Left hindlimb (tissue), 1 donor: ENCODE measurements around the gene SHB.
"Not testable (repeated sequence)": the region's sequence is repeated elsewhere in the genome, so short reads cannot be mapped to it uniquely, and the experiment has no call there.

Experiments
- DNase-seq: peaks from one replicate; pipeline ENCODE4 v3.0.0-alpha.2; 2018

SHB gene

DNA sequence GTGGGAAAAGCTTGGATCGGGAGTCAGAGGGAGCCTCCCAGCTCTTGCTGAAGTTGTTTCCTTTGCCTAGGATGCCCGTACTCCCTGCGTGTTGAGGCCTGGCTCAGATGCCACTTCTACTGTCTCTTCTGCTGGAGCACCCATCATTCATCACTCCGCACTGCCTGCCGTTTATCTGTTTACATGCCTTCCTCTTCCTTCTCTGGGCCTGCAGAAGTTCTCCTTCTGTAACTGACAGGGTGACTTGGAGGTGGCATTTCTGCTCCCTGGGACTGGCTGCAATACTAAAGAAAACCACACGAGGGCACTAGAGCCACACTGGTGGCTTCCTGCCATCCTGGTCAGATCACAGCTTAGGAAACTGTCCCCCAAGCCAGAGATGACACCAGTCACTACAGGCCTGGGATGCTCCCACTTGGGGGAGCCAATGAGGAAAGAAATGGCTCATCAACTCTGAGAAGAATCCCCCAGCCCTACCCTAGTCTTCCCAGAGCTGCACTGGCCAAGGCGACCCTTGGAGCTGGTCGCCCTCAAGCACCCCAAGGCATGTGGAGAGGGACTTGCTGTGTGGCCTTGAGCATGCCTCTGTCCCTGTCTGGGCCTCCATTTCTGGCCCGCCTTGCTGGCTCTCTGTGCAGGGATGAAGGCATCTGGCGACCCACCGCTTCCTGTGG is 155.4 kb downstream of the SHB start:
- peak; percentile 84 for DNase-seq

DNA sequence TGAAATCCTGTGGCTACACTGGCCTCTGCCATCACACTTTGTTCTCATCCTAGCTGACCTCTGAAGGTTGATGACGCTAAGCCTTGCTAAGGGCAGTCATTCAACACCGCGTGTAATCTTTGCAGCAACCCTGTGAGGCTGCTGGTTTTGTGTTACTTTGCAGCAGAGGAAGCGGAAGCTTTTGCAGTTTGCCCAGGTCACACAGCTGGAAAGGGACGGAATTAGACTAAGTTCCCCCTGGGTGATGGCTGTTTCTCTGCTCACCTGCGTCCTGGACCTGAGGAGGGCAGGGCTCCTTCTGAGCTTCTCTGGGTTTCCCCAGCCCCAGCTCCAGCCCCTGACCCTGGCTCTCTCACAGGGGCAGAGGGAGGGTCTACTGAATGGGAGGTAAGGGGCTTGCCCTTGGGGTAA is 157.8 kb downstream of the SHB start:
- DNase-seq: no peak

GRCh38 chr9:37910271-37910670 is 158.8 kb downstream of the SHB start:
- no peak for DNase-seq

GRCh38 chr9:37909836-37910235 is 159.2 kb downstream of the SHB start:
- DNase-seq: not testable (repeated sequence)

DNA sequence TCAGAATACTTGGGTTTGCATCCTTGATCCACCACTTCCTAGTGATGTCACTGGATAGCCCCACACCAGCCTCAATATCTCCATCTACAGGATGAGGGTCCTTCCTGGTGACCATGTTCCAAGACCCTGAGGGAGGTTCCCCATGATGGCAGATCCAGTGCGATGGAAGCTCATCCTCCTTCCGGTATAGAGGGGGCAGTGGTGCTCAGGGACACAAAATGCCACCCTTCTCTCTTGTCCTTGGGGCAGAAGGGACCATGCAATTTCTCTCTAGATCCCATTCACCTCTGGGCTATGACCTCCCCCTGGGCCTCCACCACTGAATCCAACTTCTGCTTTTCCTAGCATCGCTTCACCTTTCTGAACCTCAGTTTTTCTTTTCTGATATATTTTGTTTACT is 159.7 kb downstream of the SHB start:
- DNase-seq: no peak

DNA sequence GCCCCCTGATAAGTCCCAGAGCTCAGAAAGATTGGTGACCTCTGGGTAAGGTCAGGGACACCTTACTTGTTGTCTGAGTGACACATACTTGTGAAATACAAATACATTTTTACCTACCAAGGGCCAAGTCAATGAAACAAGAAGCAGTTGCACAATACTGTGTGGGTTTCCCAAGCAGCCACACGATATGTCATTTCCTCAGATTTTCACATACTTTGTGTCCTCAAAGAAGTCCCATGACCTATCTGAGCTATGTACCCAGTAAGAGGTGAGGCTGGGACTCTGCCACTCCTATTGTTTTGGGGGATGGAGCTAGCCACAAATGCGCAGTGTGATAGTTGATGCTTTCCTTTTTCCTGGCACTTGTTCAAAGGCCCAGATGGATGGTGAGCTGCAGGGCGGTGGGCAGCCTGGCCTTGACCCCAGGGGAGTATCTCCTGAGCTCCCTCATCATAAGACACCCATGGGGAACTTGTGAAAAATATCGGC is 160.3 kb downstream of the SHB start:
- no peak for DNase-seq

DNA sequence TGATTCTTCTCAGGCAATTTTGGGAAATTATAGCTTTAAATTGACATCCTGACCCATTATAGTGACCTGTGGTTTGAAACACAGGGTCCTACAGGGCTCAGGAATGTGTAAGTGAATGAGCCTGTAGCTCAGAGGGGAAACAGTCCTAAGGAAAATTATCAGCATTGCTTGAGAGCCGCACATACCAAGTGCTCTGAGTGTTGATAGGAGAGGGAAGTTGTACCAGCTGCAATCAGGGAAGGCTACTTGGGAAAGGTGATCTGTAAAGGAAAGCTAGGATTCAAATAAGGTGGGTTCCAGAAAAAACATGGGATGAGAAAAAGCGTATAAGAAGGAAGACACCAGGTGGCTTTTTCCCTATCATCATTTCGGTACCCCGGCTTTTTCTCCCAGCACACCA is 160.7 kb downstream of the SHB start:
- DNase-seq: no peak

GRCh38 chr9:37906312-37907239 is 162.5 kb downstream of the SHB start:
- DNase-seq: no peak

GRCh38 chr9:37905776-37906175 is 163.3 kb downstream of the SHB start:
- no peak for DNase-seq

GRCh38 chr9:37905131-37905505 is 163.9 kb downstream of the SHB start:
- DNase-seq: no peak

DNA sequence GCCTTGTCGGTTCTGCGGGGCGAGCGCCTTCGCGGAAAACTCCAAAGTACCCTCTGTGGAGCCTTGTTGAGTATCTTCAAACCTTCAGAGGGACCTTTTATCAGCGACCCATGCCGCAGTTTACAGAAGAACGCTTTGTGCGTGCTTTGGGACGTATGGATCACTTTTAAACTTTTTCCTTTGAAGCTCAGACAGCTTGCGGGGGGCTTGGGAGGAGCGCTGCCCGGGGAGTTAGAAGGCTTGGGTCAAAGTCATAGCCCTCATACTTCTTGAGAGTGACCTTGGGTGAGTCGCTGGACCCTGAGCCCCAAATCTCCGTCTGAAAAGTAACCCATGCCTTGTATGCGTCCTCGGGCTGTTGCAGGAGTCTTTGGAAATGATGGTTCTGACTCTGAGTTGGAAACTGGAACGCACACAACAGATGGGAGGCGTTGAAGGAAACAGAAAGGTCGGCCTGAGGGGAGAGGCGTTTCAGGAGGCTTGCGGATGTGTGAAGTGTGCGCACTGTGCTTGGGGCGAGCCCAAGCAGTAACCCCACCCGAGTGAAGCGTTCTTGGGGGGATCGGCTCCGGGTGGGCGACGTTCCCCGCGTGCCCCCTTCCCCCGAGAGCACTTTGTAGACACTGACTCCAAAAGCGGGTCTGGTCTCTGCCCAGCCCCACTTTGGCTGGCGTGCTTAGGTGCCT is 164.4 kb downstream of the SHB start:
- no peak for DNase-seq

GRCh38 chr9:37903647-37904444 is 165.2 kb downstream of the SHB start, which contains the start of gene SLC25A51:
Gene SLC25A51, minus strand, starts transcription at chr9:37904127. Its CDS starts 15,577 bp downstream, at chr9:37888550.
- DNase-seq: peak; percentile 95

DNA sequence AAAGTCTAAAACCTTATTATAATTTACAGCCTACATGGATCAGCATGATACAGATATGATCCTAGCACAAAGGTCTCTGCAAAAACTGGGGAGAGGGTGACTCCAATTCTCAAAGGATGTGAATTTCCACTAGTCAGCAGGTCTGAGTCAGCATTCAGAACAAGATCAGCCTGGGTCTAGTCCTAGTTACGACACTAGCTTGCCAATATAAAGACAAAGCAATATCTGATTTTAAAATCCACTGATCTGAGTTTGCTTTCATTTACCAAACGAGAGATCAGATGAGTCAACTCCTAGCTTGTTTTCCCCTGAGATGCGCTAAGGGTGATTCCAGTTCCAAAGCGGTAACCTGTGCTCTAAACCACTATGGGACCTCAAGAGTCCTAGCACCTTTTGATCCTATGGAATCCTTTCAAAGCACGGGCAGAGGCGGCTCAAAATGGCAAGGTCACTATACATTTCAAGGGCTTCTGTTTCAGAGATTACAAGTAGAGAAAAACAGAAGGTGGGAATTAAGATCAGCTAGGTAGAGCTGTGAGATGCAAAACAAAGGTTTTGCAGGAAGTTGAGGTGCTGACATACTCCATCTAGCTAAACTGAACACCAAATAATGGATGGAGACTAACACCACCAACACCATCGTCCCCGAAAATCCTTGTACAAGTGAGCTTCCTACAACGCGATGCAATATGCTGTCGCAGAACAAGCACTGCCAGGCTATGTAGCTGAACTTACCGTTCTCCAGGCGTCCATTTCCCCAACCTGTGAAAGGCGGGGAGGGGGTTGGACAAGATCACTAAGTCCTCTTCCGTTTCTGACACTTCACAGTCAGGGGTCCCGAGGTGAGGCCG is 166.0 kb downstream of the SHB start:
- DNase-seq: no peak

GRCh38 chr9:37902131-37902530 is 166.9 kb downstream of the SHB start:
- no peak for DNase-seq

- DNase-seq: no peak
Observed at GRCh38 chr9:37899041-37899440, 170.0 kb downstream of the SHB start.

DNA sequence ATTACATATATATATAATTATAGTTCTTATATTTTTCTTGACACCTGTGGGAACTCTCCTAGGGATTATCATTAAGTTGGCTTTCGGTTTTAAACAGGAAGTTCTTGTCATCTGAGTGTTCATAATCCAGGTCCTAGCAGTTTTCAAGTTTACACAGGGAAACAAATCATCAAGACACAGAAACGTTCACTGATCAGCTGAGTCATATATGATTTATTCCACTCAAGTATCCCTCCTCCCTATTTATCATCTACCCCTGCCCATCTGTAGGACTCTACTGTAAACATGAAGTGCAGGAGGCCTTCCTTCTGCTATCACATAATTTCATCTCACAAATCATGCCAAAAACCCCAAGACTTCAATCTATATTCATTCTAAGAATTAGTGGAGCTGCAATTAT is 171.4 kb downstream of the SHB start:
- DNase-seq: no peak

- no peak for DNase-seq
Observed at GRCh38 chr9:37892063-37892462, 177.0 kb downstream of the SHB start.

- DNase-seq: not testable (repeated sequence)
Observed at GRCh38 chr9:37891042-37891441, 178.0 kb downstream of the SHB start.

- DNase-seq: no peak
Observed at GRCh38 chr9:37889536-37889935, 179.5 kb downstream of the SHB start.

DNA sequence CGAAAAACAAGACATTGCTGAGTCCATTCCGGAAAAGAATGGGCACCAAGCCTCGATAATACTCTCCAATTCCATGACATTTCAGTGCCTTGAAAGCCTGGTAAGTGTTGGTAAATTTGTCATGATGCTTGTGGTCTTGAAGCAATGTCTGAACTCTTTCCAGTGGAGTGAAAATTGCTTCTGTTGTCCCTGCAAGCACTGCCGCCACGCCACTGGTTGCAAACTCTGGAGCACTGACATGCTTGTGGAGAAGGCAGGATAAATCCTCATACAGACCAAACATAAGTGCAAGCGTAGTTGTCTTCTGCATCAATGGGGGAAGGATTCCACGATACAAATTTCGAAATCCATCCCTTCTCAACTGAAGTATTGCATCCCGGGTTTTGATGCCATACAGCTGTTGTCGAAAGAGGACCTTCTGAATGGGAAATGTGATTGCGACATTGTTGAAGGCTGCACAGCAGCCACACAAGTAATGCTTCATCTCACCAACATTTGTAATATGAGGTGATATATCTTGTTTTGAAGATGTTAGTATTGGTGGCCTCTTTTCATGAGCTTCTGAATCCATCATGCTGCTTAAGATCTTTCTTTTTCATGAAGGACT is 180.9 kb downstream of the SHB start:
- DNase-seq: not testable (repeated sequence)

GRCh38 chr9:37880916-37881479 is 188.0 kb downstream of the SHB start:
- no peak for DNase-seq
